ENCODE measurements around the gene KIAA1671. TPM values are rescaled to one million over a fixed set of nuclear protein-coding genes. Genes with fewer than 3 reads are reported as not detected.

The KIAA1671 gene
- total RNA-seq, 6 experiments from 2014 or later, result 1.3 to 5.0 (median 1.6) TPM

DNA sequence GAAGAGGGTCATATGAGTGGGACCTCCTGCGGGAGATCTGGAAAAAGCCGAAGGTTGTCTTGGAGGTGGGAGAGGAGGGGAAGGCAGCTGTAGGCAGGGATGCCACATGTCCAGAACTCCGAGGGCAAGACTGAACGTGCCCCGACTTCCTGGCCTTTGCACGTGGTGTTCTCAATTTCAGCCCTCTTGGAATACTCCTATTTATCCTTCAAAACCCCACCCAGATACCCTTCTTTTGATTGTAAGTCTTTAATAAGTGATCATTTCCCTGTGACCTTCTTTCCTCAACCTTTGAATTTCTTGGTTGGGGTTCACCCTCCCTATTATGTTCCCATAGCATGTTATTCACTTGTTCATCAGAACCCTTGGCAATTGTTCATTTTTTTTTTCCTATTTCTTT, 151.9 kb downstream of the KIAA1671 start:
- Mint-ChIP-seq H3K27ac (no peak overlapping the region), H3K4me3 (no peak overlapping the region), H3K4me1 (ENCODE audit: low read depth) (no peaks in the 10 kb centered on the region), H3K27me3 (ENCODE audit: insufficient read depth) (no peaks in the 10 kb centered on the region; the same call in 1 of the 2 replicates), H3K36me3 (ENCODE audit: low read depth) (no peaks in the 10 kb centered on the region; the same call in 1 of the 2 replicates), H3K9me3 (peaks cover 39% of the 10 kb centered on the region)
- DNase-seq, result no peak
- TF ChIP-seq, protein P1, sequence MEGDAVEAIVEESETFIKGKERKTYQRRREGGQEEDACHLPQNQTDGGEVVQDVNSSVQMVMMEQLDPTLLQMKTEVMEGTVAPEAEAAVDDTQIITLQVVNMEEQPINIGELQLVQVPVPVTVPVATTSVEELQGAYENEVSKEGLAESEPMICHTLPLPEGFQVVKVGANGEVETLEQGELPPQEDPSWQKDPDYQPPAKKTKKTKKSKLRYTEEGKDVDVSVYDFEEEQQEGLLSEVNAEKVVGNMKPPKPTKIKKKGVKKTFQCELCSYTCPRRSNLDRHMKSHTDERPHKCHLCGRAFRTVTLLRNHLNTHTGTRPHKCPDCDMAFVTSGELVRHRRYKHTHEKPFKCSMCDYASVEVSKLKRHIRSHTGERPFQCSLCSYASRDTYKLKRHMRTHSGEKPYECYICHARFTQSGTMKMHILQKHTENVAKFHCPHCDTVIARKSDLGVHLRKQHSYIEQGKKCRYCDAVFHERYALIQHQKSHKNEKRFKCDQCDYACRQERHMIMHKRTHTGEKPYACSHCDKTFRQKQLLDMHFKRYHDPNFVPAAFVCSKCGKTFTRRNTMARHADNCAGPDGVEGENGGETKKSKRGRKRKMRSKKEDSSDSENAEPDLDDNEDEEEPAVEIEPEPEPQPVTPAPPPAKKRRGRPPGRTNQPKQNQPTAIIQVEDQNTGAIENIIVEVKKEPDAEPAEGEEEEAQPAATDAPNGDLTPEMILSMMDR (IDR thresholded peaks at IDR 0.05), result no peak

DNA sequence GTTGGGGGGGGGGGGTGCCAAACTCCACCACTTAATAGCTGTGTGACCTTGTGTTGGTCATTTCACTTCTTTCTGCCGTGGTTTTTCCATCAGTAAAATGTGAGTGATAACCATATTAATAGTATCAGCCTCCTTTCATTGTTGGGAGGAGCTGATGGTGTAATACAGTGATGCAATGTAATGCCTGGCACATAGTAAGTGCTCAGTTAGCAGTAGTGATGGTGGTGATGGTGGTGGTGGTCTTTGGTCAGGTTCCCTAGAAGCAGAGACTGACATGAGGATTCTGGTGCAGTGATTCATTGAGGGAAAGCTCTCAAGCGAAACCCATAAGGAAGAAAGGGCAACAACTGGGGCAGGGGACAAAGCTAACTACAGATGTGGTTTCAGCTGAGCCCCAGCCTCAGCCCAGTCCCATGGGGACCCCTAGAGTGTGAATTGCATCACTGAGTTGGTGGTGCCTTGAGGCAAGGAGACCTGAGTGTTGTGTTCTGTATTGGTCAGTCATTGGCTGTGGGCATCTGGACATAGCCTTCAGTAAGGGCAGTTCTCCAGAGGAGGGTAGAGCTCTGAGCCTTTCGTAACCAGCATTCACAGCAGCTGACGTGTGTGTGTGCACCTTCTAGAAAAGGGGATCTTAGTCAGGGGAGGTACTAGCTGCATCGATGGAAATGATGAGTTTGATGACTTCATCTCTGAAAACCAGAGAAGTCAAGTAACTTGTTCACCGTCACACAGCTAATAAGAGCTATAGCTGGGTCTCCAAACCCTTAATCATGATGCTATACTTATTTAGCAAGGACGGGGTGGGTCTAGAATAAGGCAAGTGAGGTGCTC, 153.5 kb downstream of the KIAA1671 start:
- Mint-ChIP-seq H3K27ac (no peak overlapping the region), H3K4me1 (ENCODE audit: low read depth) (no peaks in the 10 kb centered on the region), H3K4me3 (no peak overlapping the region), H3K9me3 (peaks cover 38% of the 10 kb centered on the region), H3K36me3 (ENCODE audit: low read depth) (no peaks in the 10 kb centered on the region; the same call in 1 of the 2 replicates), H3K27me3 (ENCODE audit: insufficient read depth) (no peaks in the 10 kb centered on the region; the same call in 1 of the 2 replicates)
- TF ChIP-seq, protein P1 (IDR thresholded peaks at IDR 0.05), result no peak
- no peak for DNase-seq

DNA sequence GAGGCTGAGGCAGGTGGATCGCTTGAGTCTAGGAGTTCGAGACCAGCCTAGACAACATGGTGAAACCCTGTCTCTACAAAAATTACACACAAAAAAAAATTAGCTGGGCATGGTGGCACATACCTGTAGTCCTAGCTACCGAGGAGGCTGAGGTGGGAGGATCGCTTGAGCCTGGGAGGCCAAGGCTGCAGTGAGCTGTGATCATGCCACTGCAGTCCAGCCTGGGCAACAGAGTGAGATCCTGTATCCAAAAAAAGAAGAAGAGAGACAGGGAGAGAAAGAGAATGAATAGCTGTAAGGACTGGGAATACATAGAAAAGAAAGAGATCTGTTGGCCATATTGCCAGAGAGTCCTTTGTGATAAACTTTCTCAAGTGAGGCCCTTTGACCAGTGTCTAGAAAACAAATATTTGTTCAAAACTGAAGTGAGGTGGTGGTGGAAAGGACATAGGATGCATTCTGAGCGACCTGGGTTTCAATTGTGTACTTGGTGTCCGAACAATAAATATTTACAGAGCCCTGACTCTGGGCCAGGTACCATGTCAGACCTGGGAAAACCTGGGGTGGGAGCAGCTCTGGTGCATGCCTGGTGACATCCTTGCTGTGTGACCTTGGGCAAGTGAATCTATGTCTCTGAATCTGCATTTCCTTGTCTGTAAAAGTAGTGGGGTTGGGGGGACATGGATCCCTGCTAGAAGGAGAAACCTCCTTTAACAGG, 157.5 kb downstream of the KIAA1671 start:
- Mint-ChIP-seq H3K9me3 (peaks cover 18% of the 10 kb centered on the region), H3K36me3 (ENCODE audit: low read depth) (no peaks in the 10 kb centered on the region), H3K4me3 (no peak overlapping the region), H3K4me1 (ENCODE audit: low read depth) (no peaks in the 10 kb centered on the region), H3K27ac (no peak overlapping the region), H3K27me3 (ENCODE audit: insufficient read depth) (no peaks in the 10 kb centered on the region; the same call in 1 of the 2 replicates)
- DNase-seq, result no peak
- TF ChIP-seq, protein P1 (IDR thresholded peaks at IDR 0.05), result no peak

DNA sequence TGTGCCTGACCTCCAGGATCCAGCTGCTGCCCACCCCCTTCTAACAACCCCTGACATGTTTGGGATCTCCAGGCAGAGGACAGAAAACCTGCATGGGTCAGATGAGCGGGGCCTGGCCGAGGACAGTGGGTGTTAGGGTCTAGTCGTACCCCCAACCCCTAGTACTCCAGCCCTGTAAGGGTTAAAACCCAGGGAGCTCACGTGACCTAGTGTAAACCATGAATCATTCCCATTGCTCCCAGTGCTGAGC, 158.0 kb downstream of the KIAA1671 start:
- TF ChIP-seq, protein P1 (IDR thresholded peaks at IDR 0.05), result no peak
- Mint-ChIP-seq H3K27me3 (ENCODE audit: insufficient read depth) (no peaks in the 10 kb centered on the region; the same call in 1 of the 2 replicates), H3K36me3 (ENCODE audit: low read depth) (no peaks in the 10 kb centered on the region), H3K4me3 (peak overlapping the region; percentile 87), H3K27ac (peak overlapping the region; percentile 95), H3K9me3 (peaks cover 18% of the 10 kb centered on the region), H3K4me1 (ENCODE audit: low read depth) (no peaks in the 10 kb centered on the region)
- no peak for DNase-seq

DNA sequence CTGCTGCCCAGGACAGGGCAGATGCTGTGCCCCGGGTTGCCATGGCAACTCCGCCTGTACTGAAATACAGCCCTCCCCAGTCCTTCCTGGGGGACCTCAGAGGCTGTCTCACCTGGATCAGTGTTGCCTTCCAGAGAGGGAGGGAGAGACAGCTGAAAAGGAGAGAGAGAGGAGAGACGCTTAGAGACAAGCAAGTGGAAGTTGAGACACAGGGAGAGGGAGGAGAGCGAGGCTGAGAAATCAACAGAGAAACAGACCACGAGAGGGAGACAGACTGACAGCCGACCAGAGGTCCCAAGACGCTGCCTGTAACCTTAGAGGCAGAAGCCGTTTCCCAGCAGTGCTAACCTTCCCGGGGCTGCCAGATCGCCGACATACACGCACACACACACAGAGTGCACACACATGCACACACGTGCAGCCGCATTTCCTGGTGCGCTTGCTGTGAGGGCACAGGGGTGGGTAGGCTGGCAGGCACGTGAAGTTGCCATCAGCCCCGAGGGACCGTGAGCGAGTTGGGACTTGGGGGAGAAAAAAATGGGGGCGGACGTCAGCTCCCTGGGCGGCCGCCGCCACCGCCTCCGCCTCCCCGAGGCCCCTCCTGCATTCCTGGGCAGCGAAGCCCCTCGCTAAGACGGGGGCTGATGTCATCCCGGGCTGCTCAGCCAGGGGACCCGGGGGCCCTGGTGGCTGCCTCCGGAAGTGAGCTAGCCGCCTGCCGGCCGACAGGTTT, 158.5 kb downstream of the KIAA1671 start:
- Mint-ChIP-seq H3K36me3 (ENCODE audit: low read depth) (no peaks in the 10 kb centered on the region), H3K4me3 (peak overlapping the region; percentile 87), H3K4me1 (ENCODE audit: low read depth) (no peaks in the 10 kb centered on the region), H3K27ac (peak overlapping the region; percentile 95), H3K9me3 (peaks cover 14% of the 10 kb centered on the region), H3K27me3 (ENCODE audit: insufficient read depth) (no peaks in the 10 kb centered on the region; the same call in 1 of the 2 replicates)
- TF ChIP-seq, protein P1 (IDR thresholded peaks at IDR 0.05), result peak; percentile 66; the same call in 1 of the 2 replicates
- DNase-seq, result peak; percentile 65

All from HFFc6 (cell line).